NCI-H774 (cell line): ENCODE measurements around the gene WNT6.
A peak's percentile ranks its signal among the peaks of the same experiment; 100 is the strongest.

ENCODE experiments used
- DNase-seq: peaks from one replicate; lab custom pipeline; 2025; lab: John Stamatoyannopoulos, UW

WNT6 gene

DNA sequence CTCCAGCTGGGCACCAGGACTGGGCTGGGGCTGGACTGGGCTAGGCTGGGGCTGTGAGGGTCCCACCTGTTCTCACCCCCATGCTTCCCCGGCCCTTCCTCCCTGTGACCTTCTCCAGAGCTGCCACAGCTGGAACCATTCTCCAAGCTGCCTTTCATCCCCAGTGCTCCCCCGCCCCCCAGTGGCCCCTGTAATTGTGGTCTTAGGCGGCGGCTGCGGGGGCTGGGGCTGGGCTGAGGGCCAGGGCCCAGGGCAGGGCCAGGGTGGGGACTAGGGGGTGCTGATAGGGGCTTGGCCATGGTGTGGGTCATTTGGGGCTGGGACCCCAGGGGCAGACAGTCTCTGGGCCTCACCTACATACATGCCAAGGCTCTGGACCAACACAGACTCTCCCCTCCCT, 18.3 kb downstream of the WNT6 start:
- no peak for DNase-seq

DNA sequence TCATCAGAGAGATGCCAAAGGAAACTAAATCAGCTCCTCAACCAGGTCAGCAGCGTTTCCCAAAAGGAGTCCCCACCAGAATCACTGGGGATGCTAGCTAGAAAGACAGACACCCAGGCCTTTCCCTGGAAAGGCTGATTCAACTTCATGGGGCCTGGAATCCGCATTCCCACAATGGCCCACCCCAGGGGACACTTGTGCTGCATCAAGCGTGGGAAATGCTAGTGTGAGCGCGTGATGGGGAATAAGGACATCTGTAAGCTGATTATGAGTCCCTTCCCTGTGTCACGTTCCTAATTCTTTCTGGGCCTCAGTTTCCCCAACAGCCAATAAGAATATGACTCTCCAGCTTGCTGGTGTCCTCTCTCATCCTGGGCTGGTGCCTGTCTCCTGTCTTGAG, 18.9 kb downstream of the WNT6 start:
- DNase-seq = no peak

- no peak for DNase-seq
Observed at GRCh38 chr2:218878926-218879761, 19.5 kb downstream of the WNT6 start.

DNA sequence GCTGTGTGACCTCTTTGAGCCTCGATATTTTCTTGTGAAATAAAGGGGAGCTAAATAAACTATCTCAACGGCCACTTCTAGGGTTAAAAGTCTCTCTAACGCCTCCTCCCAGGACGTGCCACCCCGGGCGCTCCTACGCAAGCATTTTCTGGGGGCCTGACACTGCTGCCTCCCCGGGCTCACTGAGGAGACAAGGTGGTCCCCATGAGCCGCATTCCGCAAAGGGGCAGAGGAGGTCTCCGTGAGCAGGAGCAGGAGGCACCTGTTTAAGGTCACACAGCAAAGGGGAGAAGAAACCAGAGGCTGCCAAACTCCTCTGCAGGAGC, 20.1 kb downstream of the WNT6 start:
- DNase-seq = no peak

- no peak for DNase-seq
Observed at GRCh38 chr2:218880102-218880858, 20.7 kb downstream of the WNT6 start, which contains the start of gene WNT10A. Gene WNT10A, plus strand, starts transcription at chr2:218880852. Its CDS starts 144 bp downstream, at chr2:218880996.

- DNase-seq = no peak
Observed at GRCh38 chr2:218880859-218881594, 21.4 kb downstream of the WNT6 start.

GRCh38 chr2:218881744-218882460, 22.3 kb downstream of the WNT6 start:
- no peak for DNase-seq

DNA sequence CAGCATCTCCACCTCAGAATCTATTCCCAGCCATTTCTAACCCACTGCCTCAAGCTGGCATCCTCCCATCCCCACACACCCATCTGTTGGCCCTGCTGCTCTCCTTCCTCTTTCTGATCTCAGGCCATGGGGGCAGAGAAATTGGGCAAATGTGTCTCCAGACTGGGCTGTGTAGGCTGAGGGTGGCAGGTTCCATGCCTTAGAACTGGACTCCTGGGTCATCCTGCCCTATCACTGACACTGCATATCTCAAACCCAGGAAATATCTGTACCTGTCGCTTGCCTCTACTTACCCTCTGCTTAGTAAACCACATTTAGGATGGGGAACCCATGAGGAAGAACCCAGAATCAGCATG, 22.8 kb downstream of the WNT6 start:
- DNase-seq = no peak

DNA sequence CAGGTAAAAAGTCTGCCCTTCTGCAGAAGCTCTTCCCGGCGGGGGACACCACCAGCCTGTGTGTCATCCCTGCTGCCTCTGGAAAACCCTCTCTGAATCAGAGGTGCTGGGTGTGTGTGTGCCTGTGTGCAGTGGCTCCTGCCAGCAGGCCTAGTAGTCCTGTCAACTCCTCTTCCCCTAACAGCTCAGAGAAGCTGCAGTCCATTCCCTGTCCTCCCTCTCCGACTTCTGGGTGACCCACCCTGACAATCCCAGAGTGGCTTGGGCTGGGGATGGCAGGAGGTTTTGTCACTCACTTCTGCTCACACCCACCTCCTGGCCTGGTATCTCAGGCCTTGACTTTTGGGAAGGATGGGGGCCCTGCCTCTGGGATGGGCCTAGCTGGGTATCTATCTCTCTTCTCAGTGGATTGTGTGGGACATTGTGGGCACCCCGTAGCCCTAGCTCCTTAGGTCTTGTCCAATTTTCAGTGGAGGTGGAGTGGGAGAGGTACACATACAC, 23.3 kb downstream of the WNT6 start:
- DNase-seq = no peak

DNA sequence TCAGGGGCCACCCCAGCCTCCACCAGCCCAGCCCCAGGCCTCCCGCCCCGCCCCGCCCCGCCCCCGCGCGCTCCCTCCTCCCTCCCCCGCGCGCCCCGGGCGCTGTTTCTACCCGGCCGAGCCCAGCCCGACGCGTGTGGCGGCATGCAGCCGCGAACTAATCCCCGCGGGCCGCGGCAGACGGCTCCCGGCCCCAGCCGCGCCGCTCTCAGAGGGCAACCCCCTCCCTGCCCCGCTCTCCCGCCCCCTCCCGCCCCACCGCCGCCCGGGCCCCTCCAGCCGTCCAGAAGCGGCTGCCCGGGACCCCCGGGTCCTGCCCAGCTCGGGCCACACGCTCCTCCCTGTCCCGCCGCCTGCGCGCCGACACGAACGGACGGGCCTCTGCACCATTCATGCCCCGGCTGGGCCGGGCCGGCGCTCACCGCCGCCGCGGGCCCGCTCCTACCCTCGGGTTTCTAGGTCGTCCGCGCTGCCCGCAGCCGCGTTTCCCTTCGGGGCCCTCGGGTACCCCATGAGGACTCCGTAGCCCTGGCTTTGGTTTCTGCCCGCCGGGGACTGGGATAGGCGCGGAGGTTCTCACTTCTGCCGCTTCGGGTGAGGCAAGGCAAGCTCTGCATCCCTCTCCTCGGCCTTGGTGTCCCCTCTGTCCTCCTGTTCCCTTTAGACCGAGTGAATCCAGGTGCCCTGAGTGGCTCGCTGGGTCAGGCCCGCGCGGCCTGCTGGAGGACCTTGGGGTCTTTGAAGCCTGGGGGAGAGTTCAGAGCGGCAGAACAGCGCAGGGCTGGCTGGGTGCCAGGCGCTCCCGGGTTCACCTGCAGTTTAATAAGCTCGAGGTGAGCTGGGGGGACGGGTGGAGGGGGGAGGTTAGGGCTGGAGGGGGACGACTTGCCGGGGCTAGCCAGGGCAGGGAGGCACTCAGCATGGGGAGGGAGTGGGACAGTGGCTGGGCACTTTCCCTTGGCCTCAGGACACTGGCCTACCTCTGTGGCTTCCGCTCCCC, 24.2 kb downstream of the WNT6 start:
- no peak for DNase-seq

DNA sequence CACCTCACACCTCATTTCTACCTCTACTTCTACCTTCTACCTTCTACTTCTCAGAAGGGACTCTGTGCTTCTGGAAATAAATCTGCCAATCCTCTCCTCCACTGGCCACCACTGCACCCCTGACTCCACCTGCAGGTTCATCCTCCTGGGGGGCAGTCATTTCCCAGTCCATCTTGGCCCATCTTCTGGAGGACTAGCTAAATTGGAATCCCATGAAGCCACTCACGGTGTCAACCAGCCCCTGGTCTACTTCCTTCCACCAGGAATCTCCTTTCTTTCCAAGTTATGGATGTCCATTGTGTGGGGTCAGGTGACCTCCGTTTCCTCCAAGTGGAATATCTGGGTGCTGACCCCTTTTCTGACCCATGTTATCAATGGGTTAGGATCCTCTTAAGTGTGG, 24.9 kb downstream of the WNT6 start:
- no peak for DNase-seq

- no peak for DNase-seq
Observed at GRCh38 chr2:218885981-218886947, 26.7 kb downstream of the WNT6 start.

- DNase-seq = no peak
Observed at GRCh38 chr2:218887079-218887478, 27.5 kb downstream of the WNT6 start.

GRCh38 chr2:218888341-218888740, 28.7 kb downstream of the WNT6 start:
- no peak for DNase-seq

DNA sequence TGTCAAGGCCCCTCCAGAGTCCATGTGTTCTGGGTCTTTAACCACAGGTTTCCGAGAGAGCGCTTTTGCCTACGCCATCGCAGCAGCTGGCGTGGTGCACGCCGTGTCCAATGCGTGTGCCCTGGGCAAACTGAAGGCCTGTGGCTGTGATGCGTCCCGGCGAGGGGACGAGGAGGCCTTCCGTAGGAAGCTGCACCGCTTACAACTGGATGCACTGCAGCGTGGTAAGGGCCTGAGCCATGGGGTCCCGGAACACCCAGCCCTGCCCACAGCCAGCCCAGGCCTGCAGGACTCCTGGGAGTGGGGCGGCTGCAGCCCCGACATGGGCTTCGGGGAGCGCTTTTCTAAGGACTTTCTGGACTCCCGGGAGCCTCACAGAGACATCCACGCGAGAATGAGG, 30.3 kb downstream of the WNT6 start:
- DNase-seq = no peak

GRCh38 chr2:218890369-218890768, 30.8 kb downstream of the WNT6 start:
- no peak for DNase-seq

GRCh38 chr2:218891275-218892135, 31.9 kb downstream of the WNT6 start:
- DNase-seq = no peak

- peak; percentile 65 for DNase-seq
Observed at GRCh38 chr2:218892693-218893348, 33.2 kb downstream of the WNT6 start.
